NCI-H526 (cell line): ENCODE data around the gene PRPF6.

Experiments used
- DNase-seq, 2 experiments: peaks; one replicate each; lab custom pipeline; 2025; lab: John Stamatoyannopoulos, UW

PRPF6 gene

DNA sequence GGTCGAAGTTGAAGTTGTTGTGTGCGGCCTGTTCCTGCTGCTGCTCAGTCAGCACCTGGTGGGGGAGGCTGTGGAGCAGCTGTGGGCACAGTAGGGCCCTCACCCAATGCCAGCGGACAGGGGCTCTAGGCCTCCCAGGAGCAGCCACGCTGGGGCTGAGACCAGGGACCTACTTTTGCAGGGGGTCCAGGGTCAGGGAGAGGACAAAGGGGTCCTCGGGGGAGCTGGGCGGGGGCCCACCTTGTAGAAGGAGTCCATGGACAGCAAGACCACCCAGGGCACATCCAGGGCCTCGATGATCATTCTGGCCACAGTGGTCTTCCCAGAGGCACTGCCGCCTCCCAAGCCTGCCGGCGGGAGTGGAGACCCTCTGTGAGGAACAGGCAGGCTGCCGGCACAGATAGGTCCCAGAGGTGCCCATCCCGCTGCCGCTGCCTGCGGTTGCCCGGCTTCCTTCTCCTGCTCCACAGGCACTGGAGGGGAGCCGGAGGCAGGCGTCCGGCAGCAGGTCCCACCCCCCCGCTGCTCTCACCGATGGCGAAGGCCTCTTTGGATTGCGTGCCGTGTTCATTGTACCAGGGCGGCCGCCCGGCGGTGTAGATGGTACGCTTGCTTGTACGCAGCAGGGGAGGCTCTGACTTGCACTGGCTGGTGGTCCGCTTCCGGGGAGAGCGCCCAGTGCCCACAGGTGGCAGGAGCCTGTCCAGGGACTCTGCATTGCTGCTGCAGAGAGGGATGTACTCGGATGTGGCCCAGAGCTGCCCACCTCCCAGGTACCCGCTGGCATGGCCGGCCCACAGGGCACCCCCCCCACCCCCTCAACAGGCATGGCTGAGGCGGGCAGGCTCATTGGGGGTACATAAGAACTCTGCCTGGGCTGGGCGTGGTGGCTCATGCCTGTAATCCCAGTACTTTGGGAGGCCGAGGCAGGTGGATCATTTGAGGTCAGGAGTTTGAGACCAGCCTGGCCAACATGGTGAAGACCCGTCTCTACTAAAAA, 34.7 kb upstream of the PRPF6 start:
- DNase-seq: no peak

- no peak for DNase-seq
These were observed 33.8 kb upstream of the PRPF6 start for GRCh38 chr20:63946986-63947637.

DNA sequence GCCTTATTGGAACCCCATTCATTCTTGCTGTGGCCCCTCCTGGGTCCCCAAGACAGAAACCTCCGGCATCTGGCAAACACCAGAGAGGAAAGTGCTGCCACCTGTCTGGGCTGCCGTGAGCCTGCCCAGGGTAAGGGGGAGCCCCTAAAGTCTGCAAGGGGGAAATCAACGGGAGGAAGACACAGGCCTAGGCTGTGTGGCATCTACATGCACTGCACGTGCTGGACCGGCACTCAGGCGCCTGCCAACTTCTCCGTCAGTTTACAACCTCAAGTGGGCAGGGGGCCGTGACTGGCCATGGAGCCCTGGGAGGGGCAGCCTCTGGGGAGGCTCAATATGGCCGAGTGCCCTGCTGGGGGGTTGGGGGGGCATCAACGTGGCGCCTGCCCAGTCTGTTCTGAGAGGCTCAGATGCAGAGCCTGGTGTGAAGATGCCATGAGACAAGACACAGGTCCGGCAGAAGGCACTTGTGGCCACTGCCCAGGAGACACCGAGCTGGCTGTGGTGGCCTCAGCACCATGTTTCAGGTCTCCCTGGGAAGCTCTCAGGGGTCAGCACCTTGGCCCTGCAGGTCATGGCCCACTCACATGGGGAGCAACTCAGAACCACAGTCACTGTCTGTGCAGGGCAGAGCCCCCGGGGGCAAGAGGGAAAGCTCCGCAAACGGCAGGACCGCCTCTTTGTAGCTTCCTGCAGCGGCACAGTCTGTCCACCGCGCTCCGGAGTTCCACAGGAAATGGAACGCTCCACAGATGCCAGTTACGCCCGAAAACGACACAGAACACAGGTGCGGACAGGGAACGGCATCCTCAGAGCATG, 33.1 kb upstream of the PRPF6 start:
- no peak for DNase-seq

GRCh38 chr20:63950701-63951397, 30.1 kb upstream of the PRPF6 start:
- no peak for DNase-seq

DNA sequence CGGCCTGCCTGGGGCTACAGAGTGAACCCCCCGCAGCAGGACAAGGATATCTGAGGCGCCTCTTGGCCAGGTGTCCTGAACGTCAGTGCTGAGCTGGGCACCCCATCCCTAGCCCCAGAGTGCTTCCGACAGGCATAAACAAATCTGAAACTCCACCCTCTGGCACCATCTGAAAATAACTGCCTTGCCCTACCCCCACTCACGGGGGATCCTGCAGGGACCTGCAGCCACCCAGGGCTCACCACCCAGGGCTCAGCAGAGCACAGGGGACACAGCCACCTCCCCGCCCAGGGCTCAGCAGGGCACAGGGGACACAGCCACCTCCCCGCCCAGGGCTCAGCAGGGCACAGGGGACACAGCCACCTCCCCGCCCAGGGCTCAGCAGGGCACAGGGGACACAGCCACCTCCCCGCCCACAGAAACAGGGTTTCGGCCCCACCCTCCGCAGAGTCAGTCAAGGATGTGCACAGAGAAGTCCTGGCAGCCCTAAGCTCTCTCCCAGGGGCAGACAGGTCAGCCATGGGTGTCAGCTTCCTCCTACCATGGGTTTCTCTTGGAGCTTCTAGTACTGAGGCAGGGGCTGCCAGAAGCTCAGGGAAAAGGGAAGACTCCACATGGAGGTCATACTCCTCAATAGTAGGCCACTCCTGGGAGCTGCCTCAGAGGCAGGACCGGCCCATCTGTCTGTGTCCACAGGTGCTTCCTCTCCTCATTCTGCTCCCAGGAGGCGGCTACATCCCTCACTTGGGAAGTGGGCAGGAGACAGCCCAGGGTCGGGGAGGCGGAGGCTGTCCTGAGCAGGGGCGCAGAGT, 29.3 kb upstream of the PRPF6 start:
- no peak for DNase-seq

DNA sequence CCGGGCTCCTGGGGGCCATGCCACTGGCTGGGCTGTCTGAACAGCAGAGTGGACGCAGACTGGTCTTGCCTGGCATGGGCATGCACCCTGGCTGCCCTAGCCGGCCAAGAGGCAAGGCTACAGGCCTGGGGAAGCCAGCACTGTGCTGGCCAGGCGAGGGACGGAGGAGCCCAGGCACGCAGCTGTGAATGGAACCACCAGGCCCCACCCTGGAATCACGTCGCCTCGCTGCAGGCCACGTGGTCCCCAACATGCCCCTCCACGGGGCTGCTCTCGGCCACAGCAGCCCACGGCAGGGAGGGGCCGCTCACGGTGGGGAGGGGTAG, 28.8 kb upstream of the PRPF6 start:
- DNase-seq: no peak

GRCh38 chr20:63952769-63953168, 28.2 kb upstream of the PRPF6 start:
- DNase-seq: no peak

GRCh38 chr20:63953764-63954429, 27.0 kb upstream of the PRPF6 start:
- no peak for DNase-seq

DNA sequence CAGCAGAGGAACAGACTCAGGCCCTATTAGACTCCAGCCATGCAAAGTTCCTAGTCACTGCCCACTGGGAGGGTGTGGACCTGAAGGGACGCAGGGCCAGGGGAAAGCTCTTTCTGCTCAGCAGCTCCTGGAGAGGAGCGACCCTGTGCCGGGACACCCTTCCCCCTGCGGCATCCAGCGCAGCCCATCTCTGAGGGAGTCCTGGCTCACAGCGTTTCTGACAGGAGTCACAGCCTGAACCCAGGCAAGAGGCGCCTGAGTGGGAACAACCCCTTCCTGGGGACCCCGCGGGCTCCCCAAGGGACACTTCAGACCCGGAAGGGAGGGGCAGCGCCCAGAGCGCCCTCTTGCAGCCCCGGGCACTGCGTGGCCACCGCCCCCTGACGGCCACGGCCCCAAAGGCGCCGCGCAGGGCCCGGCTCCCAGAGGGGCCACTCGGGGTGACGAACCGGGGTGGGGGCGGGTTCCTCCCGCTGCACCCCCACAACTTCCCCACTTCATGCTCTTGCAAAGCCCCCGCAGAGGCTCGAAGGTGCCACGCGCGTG, 25.6 kb upstream of the PRPF6 start:
- DNase-seq: peak in 1 of 2 experiments; percentile 68

- DNase-seq: peak; percentile 64 to 96
These were observed 24.9 kb upstream of the PRPF6 start, which contains the start of gene UCKL1 for GRCh38 chr20:63955827-63956663. Gene UCKL1 (minus strand): TSS chr20:63956416. CDS start chr20:63956372, 44 bp downstream.

- no peak for DNase-seq
These were observed 24.3 kb upstream of the PRPF6 start for GRCh38 chr20:63956664-63957003.

DNA sequence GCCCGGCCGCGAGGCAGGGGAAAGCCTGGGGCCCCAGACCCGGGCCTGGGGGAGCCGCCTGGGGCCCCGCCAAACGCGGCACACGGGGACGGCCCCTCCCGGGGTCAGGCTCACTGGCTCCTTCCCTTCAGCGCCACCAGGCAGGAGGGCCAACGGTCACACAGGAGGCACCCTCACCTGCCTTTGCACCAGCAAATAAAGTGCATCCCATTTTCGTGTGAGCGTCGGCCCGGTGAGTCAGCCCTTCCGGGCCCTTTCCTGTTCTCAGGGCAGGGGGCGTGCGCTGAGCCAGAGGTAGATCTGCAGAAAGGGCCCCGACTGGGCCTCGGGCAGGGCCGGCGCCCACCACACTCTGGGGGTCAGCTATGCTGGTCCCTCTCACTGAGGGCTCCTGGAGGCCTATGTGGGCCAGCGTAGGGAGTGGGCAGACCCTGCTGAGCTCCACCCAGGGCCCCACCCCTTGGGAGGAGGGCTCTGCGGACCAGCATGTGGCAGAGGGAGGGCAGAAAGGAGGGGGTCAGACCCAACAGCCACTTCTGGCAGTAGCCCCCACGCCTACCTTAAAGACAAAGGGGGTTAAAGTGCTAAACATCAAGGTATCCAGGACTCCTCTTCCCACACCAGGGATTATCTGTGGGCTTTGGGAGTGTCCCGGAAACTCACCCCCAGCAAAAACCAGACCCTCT, 23.8 kb upstream of the PRPF6 start:
- peak; percentile 91 to 93 for DNase-seq

DNA sequence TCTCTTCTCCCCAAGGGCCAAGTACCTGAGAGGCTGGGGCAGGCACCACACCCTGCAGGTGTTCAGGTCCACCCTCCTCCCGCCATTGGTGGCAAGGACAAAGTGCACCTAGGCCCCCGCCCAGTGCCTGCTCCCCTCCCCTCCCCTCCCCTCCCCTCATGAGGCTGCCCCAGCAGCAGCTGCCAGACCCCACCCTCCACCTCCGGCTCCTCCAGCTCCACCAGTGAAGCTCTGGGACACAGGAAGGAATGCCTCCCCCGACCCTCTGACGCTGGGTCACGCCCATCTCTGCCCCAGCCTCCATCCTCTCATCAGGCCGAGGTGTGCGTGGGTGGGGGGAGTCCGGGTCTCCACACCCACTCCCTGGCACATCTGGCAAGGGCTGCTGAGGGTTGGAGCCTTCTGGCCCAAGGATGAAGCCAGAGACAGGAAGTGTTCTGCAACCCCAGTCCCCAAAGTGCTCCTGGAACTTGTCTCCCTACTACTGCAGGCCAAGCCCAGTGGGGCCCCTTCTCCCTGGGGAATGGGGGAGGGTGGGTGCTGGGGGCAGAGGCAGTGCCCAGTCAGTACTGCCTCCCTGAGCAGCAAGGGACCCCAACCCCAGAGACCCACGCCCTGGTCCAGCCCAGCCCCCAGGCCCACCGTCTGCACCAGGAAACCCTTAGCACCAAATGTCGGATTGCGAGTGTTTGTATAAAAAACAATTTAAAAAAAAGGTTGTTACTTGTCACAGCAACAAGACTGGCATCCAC, 23.1 kb upstream of the PRPF6 start:
- DNase-seq: peak; percentile 91 to 94

DNA sequence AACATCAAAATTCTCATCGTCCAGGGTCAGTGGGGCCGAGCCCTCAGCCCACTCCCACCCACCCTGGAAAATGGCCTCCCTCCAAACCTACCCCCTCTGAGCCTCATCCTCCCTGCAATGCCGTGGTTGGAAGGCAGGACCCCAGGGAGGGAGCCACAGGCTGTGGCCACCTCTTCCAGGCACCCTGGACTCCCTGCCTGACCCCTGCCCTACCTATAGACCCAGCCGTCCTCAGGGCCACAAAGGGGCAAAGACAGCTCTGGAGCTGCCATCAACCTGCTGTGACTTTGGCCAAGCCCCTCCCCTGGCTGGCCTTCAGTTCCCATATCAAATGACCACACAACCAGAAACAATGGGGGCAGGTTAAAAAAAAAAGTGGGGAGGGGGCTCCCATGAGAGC, 22.5 kb upstream of the PRPF6 start:
- DNase-seq: no peak

DNA sequence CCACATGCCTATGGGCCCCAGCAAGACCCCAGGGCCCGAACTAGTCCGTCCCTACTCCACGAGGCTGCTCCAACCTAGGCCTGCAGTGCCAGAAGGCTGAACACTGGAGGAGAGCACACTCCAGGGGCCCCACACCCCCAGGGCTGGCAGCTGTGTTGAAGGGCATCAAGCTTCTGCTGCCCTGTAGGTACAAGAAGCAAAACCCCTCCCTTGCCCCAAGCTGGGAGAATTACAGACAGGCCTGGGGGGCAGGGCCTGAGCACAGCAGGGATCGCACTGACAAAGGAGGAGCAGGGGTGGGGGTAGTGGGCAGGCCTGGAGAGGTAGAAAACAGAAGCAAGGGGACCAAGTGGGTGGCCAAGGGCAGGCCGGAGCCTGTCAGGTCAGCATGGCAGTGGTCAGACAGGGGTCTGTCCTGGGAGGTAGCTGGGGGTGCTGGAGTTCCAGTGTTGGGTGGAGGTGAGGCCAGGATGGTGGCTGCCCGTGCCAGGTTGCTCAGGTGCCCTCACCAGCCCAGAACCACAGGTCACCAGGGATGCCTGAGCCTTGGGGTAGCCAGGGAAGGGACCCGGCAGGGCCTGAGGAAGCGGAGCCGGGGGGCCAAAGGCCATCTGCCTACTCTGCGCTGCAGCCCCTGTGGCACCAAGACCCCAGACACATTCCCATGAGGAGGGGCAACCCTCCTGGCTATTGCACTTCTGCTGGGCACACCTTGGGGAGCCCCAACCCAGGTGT, 21.8 kb upstream of the PRPF6 start:
- no peak for DNase-seq

GRCh38 chr20:63959699-63960075, 21.2 kb upstream of the PRPF6 start:
- no peak for DNase-seq
